Stimulated activated CD8-positive, alpha-beta memory T cell treated with anti-CD3 and anti-CD28 coated beads, Interleukin-15, amount 100 ng/mL, for 1 hour (primary cell): ENCODE data around the gene MAMLD1.
A peak's percentile ranks its signal among the peaks of the same experiment; 100 is the strongest.

Source experiments
- DNase-seq: peaks from one replicate; pipeline ENCODE4 v3.0.0-alpha.2; 2020; ENCODE audit warnings: low read depth

MAMLD1 gene

DNA sequence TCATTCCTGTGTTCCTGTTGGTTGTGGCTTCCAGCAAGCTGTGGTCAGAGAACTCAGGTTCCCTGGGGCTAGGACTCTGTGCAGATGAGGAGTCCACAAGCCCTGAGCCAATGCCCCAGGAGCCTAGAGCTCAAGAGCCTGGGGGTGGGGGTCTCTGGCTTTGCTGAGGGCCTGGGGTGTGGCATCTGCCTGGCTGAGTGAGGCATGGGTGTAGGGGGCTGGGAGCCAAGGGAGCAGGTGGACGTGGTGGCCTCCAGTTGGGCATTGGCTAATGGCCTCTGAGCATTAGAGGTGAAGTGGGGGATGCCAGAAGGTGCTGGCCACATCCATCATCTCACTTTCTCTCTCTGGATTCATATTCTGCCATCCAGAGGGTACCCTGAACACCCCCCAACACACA is 5.3 kb upstream of the MAMLD1 start:
- no peak for DNase-seq

DNA sequence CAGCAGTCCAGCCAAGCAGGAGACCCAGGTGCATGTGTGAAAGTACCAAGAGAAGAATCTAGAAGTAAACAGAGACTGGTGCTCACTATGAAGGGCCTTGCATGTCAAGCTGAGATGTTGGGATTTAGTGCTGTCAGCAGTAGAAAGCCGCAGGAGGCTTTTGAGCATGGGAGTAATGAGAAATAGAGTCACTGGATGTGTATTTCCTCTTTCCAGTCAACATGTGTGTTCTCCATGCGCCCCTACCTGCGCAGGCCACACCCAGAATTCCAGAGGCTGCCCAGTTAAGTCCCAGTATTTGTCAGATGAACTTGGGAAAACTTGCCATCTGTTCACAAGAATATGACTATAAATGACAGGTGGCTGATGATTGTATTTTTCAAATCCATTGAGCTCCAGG is 4.5 kb upstream of the MAMLD1 start:
- no peak for DNase-seq

DNA sequence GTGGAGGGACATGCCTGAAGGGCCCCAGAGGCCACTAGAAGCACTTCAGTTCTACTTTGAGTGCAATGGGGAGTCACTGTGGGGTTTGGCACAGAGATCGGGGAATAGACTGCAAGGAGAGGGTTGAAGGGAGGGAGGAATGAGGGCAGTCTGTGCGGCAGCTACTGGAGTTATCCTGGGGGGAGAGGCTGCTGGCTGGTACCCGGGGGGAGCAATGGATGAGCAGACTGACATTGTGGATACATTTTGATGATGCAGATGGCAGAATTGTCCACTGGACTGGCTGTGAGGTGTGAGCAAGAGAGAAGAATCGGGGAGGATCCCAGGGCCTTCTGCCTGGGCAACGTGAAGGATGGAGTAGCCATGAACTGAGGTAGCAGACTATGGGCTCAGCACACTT is 2.8 kb upstream of the MAMLD1 start:
- DNase-seq, result no peak

DNA sequence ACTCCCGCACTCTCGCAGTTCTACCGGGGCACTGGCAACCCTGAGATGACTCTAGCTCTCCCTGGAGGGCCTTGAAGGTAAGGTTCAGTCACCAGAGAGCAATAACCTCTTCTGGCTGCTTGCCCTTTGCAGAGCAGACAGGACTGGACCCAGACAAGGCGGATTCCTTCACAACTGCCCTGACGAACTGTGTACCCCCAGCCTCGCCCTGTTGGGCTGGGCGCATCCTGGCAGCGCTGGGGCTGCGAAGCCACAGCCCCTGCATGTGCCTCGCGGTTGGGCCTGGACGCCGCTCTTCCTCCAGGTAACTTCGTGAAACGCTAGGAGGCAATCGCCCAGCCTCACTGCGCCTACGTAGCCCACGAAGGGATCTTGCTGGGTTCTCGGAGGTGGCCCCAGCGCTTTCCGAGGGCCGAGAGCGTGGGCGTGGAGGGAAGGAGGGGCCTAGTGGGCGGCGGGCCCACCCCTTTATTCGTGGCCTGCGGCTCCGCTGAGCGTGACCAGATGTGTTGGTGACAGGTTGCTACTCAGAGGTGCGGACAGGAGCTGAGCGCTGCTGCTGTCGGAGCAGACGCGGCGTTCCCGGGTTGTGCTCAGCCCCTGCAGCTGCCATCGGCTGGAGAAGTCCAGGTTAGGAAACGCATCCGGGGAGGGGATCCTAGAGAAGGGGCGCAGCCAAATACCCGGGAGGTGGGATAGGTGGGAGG is 1.9 kb upstream of the MAMLD1 start:
- no peak for DNase-seq

DNA sequence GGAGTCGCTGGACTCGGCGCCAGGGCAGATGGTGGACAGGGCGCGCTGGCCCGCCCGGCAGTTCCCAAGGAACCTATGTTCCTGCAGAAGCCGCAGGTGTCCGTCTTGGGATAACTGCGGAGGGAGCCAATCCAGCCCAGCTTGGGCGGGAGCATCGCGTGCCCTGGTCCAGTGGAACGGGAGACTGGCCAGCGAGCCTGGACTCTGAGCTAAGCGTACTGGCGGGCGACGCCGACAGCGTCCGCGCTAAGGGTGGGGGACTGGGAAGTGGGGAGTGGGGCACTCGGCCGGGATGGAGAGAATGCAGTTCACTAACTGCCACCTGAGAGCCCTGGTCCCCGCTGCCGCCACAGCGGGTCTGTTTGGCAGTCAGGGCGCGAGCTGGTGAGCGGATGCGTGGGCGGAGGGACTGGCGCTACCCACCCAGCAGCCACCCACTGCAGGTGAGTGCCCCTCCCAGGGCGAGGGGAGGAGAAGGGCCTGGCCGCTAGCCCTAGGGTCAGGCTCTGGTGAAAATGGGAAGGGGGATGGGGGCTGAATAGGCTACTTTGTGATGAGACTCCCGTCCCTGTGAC is 1.3 kb upstream of the MAMLD1 start:
- DNase-seq, result no peak

DNA sequence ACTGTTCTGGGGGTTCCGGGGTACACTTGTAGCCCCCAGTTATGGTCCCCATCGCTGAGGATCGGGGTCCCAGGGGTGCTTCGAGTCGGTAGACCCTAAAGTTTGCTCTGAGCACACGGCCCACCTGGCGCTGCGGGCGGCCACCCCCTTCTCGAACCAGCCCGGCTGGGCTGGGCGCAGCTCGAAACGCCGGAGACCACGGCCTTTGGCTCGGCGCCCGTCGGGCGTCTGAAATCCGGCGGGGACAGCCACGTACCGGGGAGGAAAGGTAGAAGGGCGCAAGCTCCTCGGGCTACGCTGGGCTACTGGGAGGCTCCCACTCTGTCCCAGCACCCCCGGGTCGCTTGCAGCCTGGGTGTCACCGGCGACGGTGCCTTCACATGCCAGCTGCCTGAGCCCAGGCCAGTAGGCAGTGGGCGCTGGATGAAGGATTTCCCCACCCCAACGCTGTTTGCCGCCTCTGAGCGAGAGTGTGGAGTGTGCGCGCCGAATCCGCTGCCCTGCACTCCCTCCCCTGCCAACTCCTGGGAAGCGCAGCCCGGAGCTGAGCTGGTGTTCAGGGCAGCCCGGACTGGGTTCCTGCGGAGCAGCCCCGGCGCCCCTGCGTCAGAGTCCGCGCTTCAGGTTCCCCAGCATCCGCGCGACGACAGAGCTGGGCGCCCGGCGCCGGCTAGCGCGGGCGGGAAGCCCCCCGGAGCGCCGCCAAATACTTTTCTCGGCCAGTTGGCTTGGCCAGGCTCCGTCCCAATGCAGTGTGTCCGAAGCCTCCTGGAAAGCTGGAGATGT is 637 bp downstream of the MAMLD1 start:
- no peak for DNase-seq

DNA sequence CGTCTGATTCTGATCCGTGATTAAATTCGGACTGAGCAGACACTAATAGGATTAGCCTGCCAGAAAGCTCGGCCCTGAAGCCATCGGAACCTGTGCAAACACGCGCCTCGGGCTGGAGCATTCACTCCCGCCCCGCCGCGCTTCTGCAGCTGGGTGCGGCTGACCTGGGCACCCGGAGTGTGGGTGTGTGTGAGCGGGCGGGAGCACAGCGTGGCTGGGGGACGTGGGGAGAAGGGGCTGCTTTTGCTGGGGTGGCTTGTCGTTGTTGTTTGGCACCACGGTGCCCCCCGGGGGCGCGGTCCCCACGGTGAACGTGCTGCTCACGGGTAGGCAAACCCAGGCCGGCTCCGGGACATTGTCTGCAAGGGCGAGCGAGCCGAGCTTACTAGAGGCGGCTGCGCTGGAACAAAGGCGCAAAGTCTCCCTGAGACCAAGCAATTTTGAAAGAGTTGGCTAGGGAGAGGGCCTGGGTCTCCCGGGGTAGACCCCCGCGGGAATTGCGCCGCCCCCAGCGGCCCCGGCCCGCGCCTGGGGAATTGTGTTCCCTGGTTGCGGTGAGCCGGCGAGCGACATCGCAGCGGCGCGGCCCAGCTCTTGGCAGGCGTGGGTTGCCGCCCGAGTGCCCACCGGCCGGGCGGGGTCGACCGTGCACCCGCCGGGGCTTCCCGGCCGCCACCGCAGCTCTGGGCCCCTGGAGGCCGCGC is 1.4 kb downstream of the MAMLD1 start:
- DNase-seq, result no peak

DNA sequence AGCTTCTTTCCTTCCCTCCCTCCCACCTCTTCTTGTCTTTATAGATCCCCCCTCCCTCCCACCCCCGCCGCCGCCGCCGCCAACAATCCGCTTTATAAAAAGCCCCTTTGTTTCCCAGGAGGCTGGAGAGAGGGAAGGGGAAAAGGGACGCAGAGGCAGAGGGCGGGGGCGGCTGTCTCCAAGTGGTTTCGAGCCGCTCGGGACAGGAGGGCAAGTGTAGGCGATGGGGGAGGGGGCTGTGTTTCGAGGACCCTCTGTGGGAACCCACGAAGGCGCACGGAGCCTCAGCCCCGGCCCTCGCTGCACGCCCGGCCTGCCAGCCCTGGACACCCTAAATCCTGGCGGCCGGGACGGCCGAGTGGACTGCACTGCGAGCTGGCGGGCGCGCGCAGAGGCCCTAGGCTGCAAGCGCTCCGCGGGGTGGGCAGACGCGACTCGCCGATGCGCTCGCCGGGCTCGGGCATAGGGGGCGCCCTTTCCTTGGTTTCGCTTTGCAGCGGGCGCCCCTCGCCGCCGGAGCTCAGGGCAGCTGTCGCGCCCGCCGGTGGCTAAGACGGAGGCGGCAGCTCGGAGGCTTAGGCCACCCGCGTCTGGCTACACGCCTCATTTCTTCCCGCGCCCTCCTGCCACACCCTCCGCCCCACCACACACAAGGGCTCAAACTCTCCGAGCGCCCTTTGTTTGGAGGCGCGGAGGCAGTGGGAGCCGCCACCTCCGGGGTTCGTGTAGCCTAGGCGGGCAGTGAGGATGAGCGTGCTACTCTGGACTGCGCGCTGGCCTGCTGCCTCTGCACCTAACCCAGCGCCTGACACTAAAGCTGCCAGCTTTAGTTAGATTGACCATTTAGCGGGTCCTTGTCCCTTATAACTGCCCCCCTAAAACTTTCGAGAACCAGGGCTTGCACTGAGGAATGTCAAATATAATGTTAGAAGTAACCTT is 2.2 kb downstream of the MAMLD1 start:
- DNase-seq, result peak; percentile 33

DNA sequence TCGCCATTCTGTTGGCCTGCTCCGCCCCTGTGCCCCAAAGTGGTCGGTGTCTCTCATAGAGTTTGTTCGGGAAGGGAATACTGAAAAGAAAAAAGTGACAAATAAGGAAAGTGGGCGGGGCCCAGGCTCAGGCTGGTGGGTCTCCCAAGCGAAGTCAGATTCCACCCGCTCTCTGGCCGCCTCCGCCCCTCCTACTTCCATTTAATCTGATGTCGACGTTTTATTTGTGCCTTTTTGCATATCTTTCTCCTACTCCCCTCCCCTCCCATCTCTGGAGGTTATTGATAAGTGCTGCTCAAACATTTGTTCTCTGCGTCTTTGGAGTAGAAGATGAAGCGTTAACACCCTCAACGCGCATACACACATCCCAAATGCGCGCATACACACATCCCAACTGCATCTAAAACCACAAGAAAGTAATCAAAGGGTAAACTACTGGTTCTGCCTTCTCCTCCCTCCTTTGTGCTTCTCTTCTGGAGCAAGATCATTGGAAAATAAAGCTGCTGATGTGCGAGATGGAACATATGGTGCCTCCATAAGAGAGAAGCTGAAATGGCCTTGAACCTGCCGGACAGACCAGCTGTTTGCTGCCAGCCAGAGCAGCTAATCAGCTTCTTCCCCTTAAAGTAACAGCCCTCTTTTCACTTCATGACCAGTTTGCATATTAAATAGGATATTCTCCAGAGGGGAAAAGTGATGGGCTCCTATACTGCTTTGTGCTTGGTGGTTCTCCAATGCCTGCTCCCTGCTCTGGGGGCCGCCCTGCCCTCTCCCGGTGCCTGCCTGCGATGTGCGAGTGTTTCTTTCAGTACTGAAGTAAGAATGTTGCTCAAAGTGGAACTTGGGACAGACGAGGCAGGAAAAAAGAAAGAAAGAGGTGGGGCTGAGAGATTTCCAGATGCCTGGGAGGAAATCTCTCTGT is 3.1 kb downstream of the MAMLD1 start:
- no peak for DNase-seq

DNA sequence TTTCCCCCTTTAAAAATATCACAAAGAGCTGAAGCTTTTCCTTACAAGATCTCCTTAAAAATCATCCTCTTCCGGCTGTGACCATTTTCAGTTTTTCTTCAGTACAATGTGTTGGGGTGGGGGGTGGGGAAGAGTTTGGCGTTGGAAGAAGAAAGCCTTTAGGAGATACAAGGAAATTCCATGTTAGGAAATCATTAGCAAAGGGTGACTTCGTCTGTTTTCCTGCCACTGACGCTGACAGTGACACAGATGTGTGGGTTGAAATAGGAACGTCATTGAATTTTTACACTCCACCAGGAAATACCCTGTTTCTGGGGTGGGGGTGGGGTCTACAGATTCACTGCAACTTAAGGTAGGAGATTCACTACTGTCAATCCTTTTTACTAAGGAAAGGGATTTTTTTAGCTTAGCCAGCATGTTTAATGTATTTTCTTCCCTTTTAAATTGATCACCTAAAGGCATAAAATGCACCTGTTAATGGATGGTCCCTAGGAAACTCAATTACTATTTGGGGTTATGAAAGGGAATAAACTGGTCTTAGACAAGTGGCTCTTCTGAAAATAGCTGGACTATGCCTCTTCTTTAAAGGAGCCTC is 3.9 kb downstream of the MAMLD1 start:
- DNase-seq, result no peak

DNA sequence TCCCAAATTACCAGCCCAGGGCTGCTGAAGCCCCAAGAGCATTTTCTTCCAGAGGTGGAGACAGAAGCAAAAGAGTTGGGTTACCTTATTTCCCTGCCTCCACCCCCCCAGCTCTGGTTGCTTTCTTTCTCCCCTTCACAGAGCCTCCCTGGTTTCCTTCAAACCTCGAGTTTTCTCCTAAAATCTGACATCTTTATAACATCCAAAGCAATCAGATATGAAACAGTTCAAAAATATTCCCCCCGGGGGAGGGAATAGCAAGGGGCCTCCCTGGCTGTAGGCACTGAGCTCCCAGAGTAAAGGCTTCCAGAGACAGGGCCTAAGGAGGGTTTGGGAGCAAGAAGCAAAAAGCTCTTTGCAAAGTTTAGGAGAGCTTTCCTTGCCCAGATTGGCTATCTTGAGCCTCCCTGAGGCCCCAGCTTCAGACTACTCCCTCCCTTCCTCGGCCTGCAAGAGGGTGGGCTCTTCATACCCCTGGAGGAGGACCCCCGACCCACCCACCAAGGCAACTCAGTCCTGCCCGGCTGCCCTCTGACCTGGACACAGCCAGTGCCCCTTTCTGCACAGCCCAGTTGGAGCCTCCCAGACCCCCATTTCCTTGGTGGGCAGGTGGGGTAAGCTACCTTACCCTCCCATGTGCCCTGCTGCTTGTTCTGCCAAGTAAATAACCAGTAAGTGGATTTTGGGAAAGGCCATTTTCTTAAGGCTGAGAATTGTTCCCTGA is 7.6 kb downstream of the MAMLD1 start:
- DNase-seq, result no peak

DNA sequence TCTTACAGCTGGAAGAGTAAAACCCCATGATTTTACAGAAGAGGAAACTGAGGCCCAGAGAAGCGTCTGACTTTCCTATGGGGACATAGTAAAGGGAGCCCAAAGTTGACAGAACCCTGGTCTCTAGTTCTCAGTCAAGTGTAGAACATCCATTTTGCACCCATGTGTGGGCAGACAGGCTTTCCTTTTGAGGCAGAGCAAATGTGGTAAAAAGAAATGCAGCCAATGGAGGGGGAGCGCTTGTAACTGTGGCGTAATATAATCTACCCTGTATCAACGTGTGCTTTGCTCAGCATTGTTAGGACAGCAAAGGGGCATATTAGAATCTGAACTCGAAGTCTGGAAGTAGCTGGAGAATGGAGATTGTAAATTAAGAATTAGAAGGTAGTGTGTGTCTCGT is 8.8 kb downstream of the MAMLD1 start:
- DNase-seq, result no peak

DNA sequence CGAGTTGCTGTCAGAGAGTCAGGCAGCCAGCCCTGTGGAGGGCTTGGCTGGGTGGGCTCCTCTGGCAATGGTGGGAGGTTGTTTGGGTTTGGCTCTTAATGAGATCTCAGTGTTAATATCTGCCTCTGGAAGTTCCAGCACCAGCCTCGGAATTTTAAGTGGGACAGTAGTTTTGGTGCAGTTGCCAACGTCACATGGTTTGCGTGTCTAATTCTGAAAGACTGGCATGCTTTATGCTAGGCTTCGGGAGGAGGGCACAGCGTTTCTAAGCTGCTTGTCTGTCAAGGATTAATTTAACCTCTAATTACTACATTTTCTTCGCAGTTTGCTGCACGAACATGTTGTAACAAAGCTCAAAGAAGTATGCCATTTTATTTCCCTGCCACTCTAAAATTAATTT is 9.2 kb downstream of the MAMLD1 start:
- no peak for DNase-seq

DNA sequence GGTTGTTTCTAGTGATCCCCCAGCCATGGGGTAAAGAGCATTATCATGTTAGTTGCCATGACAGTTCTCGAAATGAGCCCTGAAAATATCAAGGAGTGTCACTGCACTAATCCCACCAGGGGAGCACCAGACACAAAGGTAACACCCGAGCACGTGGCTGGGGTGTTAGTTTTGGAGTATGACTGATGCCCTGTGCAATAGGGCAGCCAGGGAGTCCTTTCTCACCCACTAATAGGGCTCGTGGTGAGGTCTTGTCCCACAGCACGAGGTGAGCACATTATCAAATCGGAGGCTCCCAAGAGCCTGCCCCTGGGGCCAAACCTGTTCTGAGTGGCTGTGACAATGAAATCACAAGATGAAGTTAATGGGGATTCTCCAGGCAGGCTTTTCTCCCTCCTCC is 9.6 kb downstream of the MAMLD1 start:
- no peak for DNase-seq

DNA sequence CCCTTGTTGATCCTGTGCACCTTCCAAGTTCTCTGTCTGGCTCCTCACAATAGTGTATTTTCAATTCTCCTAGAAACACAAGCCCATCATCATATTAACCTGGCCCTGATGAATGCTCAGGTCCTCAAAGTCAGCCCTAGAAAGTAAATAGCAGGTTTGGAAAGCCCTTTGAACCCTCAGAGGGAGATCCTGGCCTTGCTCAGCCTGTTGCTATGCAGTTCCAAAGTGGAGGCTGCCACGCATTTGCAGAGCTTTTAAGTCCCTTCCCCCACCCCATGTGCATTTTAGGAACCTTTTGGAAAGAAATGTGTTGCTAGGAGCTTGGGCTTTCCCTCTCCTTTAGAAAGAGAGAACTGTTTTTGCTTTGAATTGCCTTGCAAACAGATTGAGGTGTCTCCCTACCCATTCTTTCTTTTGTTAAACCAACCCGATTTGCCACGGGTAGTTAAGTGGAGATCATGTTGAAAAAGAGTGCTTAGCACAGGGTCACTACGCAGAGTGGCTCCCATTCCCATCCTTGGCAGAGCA is 12.2 kb downstream of the MAMLD1 start:
- no peak for DNase-seq

DNA sequence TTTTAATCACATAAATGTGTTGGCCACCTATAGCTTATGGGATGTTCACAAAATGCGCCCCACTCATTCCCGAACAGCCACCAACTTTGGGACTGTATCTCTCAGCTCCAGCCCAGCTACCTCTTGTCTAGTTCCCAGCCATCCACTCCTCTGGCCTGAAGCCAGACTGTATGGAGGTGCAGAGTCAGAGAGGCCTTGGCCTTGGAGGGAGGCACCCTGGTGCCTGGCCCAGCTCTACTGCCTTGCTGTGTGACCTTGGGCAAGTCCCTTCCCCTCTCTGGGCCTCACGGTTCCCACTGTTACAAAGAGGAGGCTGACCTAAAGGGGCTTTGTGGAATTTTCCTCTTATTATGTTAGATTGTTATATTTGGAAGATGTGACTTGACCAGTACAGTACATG is 13.9 kb downstream of the MAMLD1 start:
- no peak for DNase-seq

DNA sequence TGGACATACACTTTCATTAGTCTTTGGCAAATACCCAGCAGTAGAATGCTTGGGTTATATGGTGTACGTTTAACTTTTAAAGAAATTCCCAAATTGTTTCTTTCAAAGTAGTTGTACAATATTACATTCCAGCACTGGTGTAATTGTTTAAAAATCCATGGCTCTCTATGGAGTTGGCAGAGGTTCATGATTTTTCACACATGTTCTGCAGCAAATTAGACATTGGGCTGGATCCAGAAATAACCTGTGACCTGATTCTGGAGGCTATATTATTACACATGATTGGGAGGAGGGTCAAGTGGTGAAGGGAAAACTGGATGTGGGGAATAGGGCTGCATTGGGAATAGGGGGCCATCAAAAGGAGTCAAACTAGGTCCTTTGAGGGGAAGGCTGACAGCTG is 41.9 kb downstream of the MAMLD1 start:
- DNase-seq, result no peak

DNA sequence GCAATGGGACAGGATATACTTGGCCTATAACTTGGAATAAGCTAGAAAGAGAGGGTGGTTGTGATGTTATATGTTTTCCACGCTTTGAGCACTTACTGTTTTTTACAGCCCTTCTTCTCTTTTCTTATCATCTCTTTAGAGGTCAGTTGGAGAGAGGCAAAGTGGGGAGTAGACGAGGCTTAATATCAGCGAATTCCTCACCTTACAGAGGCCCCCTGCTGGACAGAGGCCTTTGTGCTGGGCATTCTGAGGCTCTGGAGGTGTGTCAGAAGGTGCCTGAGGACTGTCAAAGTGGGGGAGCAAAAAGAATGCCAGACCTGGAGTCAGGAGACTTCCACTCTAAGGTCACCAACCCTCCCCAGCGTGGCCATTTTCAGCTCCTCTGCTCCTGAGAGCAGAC is 42.5 kb downstream of the MAMLD1 start:
- DNase-seq, result no peak

DNA sequence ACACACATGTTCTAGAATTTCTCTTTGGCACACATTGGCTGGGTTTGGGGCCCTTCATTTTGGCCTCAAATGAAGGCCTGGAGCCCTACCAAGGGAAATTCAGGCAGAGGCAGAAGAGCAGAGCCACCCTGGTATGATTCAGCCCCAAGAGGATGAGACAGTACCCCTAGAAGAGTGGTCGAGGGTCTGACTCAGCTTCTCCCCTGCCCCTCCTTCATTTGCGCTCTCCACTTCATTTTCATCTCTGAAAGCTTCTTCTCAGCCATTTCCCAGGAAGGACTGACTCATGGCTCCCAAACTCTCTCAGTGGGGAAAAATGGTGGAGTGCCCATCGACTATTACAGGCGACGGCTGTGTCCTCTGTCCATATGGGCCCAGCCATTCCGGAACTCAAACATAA is 43.5 kb downstream of the MAMLD1 start:
- DNase-seq, result no peak
